Stimulated activated CD4-positive, alpha-beta T cell treated with anti-CD3 and anti-CD28 coated beads, Interleukin-12 subunit alpha, Interleukin-12 subunit beta, amount 100 ng/mL, for 4 hours (primary cell): ENCODE measurements around the gene GLT8D2.

ENCODE experiments used
- DNase-seq: peaks from one replicate; pipeline ENCODE4 v3.0.0-alpha.2; 2020

GLT8D2 gene

GRCh38 chr12:103997286-103997900 is 52.6 kb downstream of the GLT8D2 start:
- DNase-seq = no peak

- DNase-seq = no peak
Measured at GRCh38 chr12:103996595-103996994, 53.4 kb downstream of the GLT8D2 start.

GRCh38 chr12:103994235-103994634 is 55.8 kb downstream of the GLT8D2 start:
- no peak for DNase-seq

GRCh38 chr12:103986829-103987228 is 63.2 kb downstream of the GLT8D2 start:
- no peak for DNase-seq

- DNase-seq = no peak
Measured at GRCh38 chr12:103978384-103978982, 71.5 kb downstream of the GLT8D2 start.

GRCh38 chr12:103975368-103975767 is 74.6 kb downstream of the GLT8D2 start:
- DNase-seq = no peak

- DNase-seq = no peak
Measured at GRCh38 chr12:103973909-103974308, 76.1 kb downstream of the GLT8D2 start.

GRCh38 chr12:103969391-103969790 is 80.6 kb downstream of the GLT8D2 start:
- no peak for DNase-seq

- no peak for DNase-seq
Measured at GRCh38 chr12:103966736-103967135, 83.3 kb downstream of the GLT8D2 start.

- DNase-seq = peak; percentile 94
Measured at GRCh38 chr12:103965590-103966504, 84.1 kb downstream of the GLT8D2 start, which contains the start of gene TDG. TDG (plus strand) TSS chr12:103965872; CDS start chr12:103966038, 166 bp downstream.

GRCh38 chr12:103965255-103965589 is 84.8 kb downstream of the GLT8D2 start:
- no peak for DNase-seq

- DNase-seq = no peak
Measured at GRCh38 chr12:103964805-103965204, 85.2 kb downstream of the GLT8D2 start.

- DNase-seq = no peak
Measured at GRCh38 chr12:103962493-103962892, 87.5 kb downstream of the GLT8D2 start.

GRCh38 chr12:103960616-103961227 is 89.3 kb downstream of the GLT8D2 start:
- DNase-seq = no peak

- no peak for DNase-seq
Measured at GRCh38 chr12:103958621-103959020, 91.4 kb downstream of the GLT8D2 start.

- DNase-seq = no peak
Measured at GRCh38 chr12:103957865-103958388, 92.1 kb downstream of the GLT8D2 start.

GRCh38 chr12:103956509-103957027 is 93.4 kb downstream of the GLT8D2 start:
- DNase-seq = no peak

GRCh38 chr12:103955811-103956508 is 94.0 kb downstream of the GLT8D2 start:
- DNase-seq = no peak

- DNase-seq = no peak
Measured at GRCh38 chr12:103952497-103952896, 97.5 kb downstream of the GLT8D2 start.

- DNase-seq = no peak
Measured at GRCh38 chr12:103948746-103949406, 101.1 kb downstream of the GLT8D2 start.

GRCh38 chr12:103947871-103948555 is 102.0 kb downstream of the GLT8D2 start:
- DNase-seq = no peak
